ENCODE results near the gene ABCD4.
A peak's percentile ranks its signal among the peaks of the same experiment; 100 is the strongest.

The ABCD4 gene

GRCh38 chr14:74324931-74325361, 22.2 kb upstream of the ABCD4 start:
- H3K4me3 ChIP-seq (replicated peaks; ENCODE audit: low read depth, low read length) = no peak overlapping the region
- TF ChIP-seq, protein P1, sequence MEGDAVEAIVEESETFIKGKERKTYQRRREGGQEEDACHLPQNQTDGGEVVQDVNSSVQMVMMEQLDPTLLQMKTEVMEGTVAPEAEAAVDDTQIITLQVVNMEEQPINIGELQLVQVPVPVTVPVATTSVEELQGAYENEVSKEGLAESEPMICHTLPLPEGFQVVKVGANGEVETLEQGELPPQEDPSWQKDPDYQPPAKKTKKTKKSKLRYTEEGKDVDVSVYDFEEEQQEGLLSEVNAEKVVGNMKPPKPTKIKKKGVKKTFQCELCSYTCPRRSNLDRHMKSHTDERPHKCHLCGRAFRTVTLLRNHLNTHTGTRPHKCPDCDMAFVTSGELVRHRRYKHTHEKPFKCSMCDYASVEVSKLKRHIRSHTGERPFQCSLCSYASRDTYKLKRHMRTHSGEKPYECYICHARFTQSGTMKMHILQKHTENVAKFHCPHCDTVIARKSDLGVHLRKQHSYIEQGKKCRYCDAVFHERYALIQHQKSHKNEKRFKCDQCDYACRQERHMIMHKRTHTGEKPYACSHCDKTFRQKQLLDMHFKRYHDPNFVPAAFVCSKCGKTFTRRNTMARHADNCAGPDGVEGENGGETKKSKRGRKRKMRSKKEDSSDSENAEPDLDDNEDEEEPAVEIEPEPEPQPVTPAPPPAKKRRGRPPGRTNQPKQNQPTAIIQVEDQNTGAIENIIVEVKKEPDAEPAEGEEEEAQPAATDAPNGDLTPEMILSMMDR (IDR thresholded peaks at IDR 0.05; ENCODE audit: low read length, missing control alignments) = peak; percentile 83
- DNase-seq (ENCODE audit: low read depth) = peak; percentile 58

GRCh38 chr14:74314576-74314975, 11.8 kb upstream of the ABCD4 start:
- DNase-seq (ENCODE audit: low read depth) = no peak
- H3K4me3 ChIP-seq (replicated peaks; ENCODE audit: low read depth, low read length) = no peak overlapping the region
- TF ChIP-seq, protein P1 (IDR thresholded peaks at IDR 0.05; ENCODE audit: low read length, missing control alignments) = no peak

DNA sequence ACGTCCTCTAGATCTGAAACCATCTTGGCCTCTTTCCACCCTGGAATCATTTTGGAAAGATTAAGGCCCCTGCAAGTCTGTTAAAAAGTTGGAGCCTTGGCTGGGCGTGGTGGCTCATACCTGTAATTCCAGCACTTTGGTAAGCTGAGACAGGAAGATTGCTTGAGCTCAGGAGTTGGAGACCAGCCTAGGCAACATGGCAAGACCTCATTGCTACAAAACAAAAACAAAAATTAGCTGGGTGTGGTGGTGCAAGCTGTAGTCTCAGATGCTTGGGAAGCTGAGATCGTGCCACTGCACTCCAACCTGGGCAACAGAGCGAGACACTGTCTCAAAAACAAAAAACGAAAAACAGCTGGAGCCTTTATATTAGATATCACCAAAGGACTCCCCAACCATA, 10.9 kb upstream of the ABCD4 start:
- no peak for DNase-seq (ENCODE audit: low read depth)
- H3K4me3 ChIP-seq (replicated peaks; ENCODE audit: low read depth, low read length) = no peak overlapping the region
- TF ChIP-seq, protein P1 (IDR thresholded peaks at IDR 0.05; ENCODE audit: low read length, missing control alignments) = no peak

DNA sequence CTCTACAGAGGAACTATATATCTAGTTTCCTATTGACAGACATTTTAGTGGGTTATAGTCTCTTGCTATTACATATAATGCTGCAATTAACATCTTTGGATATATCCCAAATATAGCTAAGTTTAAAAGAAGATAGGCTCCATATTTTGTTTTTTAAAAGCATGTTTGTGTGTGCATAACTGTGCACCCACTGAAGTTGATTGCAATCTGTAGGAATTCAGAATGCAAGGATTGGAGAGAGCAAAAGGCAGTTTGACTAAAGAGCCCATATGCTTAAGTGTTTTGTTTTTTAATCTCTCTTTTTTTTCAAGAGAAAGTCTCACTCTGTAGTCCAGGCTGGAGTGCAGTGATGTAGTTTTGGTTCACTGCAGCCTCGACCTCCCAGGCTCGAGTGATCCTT, 9.4 kb upstream of the ABCD4 start:
- no peak overlapping the region for H3K4me3 ChIP-seq (replicated peaks; ENCODE audit: low read depth, low read length)
- TF ChIP-seq, protein P1 (IDR thresholded peaks at IDR 0.05; ENCODE audit: low read length, missing control alignments) = no peak

DNA sequence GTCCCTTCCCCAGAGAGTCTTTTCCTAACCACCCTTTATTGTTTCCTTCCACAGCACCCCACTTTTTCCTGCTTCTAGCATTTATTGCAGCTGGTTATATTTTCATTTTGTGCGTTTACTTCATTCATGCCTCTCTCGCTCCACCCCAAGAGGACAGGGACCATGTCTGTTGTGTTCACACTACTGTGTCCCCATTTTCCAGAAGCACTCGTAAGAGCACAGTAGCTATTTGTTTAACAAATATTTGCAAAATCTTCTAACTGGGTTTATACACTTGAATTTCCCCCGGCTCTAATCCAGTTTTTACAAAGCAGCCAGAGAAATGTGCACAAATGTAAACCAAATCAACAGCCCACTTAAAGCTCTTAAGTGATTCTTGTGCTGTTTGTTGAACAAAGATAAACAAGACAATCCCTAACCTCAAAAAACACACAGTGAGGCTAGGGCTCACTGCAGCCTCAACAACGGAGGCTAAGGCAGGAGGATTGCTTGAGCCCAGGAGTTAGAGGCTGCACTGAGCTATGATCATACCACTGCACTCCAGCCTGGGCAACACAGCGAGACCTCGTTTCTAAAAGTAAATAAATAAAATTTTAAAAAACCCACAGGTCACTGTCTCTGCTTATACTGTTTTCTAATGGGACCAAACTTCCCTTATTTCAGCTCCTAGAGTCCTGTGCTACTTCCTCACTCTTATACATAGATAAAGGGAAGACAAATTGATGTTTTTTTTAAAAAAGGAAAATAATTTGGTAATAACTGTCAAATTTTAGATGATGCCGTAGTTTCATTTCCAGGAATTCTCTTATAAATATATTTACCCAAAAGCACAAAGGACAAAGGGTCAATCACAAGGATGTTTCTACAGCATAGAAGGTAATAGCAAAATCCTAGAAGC, 6.6 kb upstream of the ABCD4 start:
- no peak for DNase-seq (ENCODE audit: low read depth)
- H3K4me3 ChIP-seq (replicated peaks; ENCODE audit: low read depth, low read length) = no peak overlapping the region
- TF ChIP-seq, protein P1 (IDR thresholded peaks at IDR 0.05; ENCODE audit: low read length, missing control alignments) = no peak

More for the DNA sequence above, 9.4 kb upstream of the ABCD4 start:
- DNase-seq (ENCODE audit: low read depth) = no peak

GRCh38 chr14:74308695-74309094, 6.0 kb upstream of the ABCD4 start:
- TF ChIP-seq, protein P1 (IDR thresholded peaks at IDR 0.05; ENCODE audit: low read length, missing control alignments) = no peak
- DNase-seq (ENCODE audit: low read depth) = no peak
- H3K4me3 ChIP-seq (replicated peaks; ENCODE audit: low read depth, low read length) = no peak overlapping the region

Measured in fibroblast of pulmonary artery (primary cell).